ENCODE data around the gene RAI1. TPM values are rescaled to one million over a fixed set of nuclear protein-coding genes. Genes with fewer than 3 reads are reported as not detected.

The RAI1 gene
- total and polyA plus RNA-seq, 2 of the 8 experiments (the other 6 are each of a cell fraction or from before 2014, with no cell fraction given): 0.39 to 1.2 TPM

DNA sequence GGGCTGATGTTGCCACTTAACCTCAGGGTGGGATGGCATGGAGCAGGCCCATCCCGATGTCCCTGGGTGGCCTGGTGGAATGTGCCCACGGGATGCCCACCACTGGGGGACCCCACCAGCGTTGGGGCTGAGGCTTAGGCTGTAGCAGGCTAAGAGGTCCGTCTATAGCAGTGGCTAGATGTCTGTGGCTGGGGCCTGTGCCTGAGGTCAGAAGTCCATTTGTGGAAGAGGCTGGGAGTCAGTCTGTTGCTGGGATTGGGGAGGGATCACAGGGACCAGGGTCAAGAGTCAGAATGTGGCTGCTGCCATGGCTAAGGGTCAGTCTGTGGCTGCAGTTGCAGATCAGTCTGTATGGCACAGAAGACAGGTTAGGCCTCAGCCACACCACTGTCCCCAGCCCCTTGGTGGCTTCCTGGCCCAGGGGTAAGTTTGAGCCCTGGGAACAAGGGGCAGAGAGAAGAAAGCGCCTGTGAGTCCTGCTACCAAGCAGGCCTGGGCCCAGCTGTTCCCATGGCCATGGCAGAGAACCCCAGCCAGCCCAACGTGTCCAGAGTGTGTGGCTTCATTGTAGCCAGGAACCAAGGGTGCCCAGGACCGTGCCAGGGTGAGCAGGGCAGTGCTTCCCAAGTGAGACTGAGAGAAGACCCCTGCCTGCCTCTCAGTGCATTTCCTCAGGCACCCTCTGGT is 35.7 kb downstream of the RAI1 start (continued):
- TF ChIP-seq SUZ12 (IDR thresholded peaks at IDR 0.05; ENCODE audit: low read length) (no peak), CTBP2 (IDR thresholded peaks at IDR 0.05; ENCODE audit: borderline replicate concordance, insufficient read depth, insufficient read length, low read length) (no peak)
- TF ChIP-seq, protein P1, sequence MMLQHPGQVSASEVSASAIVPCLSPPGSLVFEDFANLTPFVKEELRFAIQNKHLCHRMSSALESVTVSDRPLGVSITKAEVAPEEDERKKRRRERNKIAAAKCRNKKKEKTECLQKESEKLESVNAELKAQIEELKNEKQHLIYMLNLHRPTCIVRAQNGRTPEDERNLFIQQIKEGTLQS (IDR thresholded peaks at IDR 0.05; ENCODE audit: insufficient read depth, low read depth, low read length): no peak

Measured in H1 (cell line).